ENCODE measurements around the gene ILK.

GRCh38 chr11:6632116-6633073 is 28.8 kb downstream of the ILK start:
- TF ChIP-seq CTCF (IDR thresholded peaks at IDR 0.05) (no peak), POLR2A (IDR thresholded peaks at IDR 0.05) (no peak)

Measured in body of pancreas (tissue), 4 donors.